GM21619 (cell line): ENCODE results near the gene ARHGAP10.
A peak's percentile ranks its signal among the peaks of the same experiment; 100 is the strongest.

Experiments
- ATAC-seq: cut with Tn5 transposase; IDR thresholded peaks from one replicate; pipeline ENCODE4 v1.9.1; 2021; ENCODE audit not compliant: unreplicated experiment

Gene ARHGAP10

DNA sequence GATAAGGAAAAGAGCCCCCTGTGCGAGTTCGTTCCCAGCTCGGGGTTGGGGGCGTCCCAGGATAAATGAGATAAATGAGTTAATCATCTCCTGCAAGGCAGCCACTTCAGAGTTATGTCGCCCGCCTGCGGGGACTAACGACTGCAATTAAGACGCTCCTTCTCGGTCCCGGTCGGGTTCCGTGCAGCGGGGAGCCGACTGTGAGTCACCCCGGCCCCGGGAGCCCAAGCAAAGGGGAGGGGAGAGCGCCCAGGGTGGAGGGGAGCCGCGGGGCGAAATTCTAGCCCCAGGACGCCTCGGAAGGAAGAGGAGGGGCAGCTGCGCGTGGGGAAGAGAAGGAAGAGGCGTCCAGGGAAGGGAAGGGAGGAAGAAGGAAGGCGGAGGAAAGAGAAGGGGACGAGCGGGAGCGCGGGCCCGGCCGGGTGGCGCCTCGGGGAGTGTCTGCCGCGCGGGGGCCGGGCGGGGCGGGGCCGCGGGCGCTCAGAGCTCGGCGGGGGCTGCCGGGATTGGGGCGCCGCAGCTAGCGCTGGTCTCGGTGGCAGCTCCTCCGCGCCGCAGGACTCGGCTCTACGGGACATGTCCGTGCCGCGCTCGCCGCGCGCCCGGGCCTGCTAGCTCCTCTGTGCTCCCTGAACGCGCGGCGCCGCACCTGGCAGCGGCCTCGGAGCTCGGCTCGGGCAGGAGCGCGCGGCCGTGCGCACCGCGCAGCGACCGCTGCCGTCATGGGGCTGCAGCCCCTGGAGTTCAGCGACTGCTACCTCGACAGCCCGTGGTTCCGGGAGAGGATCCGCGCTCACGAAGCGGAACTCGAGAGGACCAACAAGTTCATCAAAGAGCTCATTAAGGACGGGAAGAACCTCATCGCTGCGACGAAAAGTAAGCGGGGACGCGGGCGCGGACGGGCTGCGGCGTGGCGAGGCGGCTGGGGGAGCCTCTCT is at the start of gene ARHGAP10:
TSS of gene ARHGAP10 (plus strand) at position 509 of the 938 bp plus-strand sequence. CDS start at position 723, 214 bp downstream.
- ATAC-seq: peak; percentile 51

DNA sequence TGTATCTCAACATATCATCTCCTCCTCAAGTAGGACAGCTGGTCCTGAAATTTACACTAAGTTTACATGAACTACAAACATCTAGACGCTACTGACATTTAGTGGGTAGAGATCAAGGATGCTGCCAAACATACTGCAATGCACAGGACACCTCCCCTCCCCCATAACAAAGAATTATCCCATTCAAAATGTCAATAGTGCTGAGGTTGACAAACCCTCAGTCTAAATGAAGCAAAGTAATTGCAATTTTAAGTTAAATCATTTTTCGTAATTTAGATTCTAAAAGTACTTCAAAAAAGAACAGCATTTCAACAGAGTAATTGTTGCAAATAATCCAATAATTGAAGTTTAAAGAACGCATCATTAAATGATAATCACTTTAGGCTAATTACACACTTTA is 49.1 kb upstream of the ARHGAP10 start:
- no peak for ATAC-seq

- no peak for ATAC-seq
Measured at GRCh38 chr4:147683188-147683591, 48.7 kb upstream of the ARHGAP10 start.

DNA sequence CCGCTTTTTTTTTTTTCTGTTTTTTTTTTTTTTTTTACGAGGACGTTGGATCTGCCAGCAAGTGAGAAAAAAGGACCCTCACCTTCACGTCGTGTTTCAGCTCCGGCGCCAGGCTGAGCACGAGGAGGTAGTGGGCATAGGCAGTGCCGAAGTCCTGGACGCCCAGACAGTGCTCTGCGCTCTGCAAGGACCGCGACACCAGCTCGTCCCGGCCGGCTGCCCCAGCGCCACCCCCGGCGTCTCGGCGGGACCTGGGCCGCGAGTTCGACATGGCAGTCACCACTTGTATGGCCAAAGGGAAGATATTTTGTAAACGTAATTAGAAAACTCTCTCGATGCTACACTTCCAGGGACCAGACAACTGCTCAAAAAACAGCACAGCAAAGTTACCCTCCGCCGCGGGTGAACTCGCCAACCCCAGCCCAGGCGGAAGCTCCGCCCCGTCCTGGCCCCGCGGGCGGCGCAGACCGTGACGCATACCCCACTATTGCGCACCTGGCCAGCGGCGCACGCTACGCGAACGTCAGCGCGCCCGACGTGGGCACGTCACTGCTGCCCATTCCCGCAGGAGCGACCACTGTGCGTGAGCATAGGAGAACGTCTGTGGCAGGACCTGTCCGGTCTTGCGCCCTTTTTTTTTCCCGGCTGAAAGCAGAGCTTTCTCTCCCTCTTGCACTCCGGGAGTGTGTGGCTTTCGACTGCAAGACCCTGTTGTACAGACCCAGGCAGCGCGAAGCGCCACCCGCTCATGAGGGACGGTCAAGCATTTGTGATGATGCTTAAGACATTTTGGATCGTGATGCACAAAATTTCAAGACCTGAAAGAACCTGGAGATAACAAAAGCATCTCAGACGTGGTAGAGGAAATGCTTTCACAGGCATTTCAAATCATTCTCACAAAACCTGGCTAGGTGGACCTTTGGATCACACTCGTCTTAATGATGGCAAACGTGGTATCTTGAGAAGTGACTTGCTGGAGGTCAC is 47.9 kb upstream of the ARHGAP10 start, which contains the start of gene PRMT9:
TSS of gene PRMT9 (minus strand) at position 447 of the 984 bp plus-strand sequence. CDS start at position 271, 176 bp downstream.
- ATAC-seq: peak; percentile 99

DNA sequence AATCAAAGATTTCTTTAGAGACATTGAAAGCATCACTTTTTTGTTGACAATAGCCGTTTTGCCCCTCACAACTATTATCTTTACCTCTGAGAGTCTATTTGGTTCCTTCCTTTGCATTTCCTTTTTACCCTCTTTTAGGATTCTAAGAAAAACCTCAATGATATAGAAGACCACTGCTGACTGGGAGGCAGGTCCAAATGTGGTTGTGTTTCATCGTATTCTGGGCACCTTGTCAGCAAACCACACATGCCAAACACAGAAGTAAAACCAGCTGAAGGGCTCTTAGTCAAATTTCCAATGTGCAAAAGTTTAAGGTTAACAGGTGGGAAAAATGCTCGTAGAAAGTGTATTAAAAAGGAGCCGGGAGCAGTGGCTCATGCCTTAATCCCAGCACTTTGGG is 42.8 kb upstream of the ARHGAP10 start:
- ATAC-seq: no peak

GRCh38 chr4:147691820-147692219 is 40.1 kb upstream of the ARHGAP10 start:
- no peak for ATAC-seq

DNA sequence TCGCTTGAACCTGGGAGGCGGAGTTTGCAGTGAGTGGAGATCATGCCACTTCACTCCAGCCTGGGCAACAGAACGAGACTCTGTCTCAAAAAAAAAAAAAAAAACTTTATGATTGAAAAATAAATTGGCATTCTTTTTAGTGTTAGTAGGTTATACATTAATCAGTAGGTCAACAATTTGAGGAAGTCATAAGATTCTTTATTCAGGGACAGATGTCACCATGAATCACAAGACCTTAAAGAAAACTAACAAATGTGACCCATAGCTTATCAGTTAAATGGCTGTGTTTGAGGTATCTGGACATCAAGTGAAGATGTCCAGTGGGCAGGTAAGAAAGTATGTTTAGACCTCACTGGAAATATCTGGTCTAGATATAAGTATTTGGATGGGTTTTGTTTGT is 38.7 kb upstream of the ARHGAP10 start:
- ATAC-seq: no peak

- no peak for ATAC-seq
Measured at GRCh38 chr4:147696866-147697265, 35.0 kb upstream of the ARHGAP10 start.

DNA sequence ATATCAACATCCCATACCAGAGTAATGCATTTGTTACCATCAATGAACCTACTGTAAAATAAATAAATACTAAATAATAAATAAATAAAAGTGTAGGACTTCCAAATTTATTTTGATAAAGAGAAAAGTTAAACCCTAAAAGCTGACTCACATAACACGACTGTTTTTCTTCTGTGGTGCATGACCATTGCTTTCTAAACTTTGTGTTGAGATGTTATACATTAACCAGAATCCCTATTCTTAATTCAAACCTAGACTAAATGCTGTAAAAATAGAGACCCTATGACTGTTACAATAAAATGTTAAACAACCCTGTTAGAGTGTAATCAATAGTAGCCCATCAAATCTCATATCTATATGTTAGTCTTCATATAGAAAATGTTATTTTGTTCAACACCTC is 27.0 kb upstream of the ARHGAP10 start:
- no peak for ATAC-seq

- peak; percentile 54 for ATAC-seq
Measured at GRCh38 chr4:147707892-147708672, 23.8 kb upstream of the ARHGAP10 start.

- no peak for ATAC-seq
Measured at GRCh38 chr4:147709999-147710398, 21.9 kb upstream of the ARHGAP10 start.

- no peak for ATAC-seq
Measured at GRCh38 chr4:147714575-147715401, 17.1 kb upstream of the ARHGAP10 start.

GRCh38 chr4:147717878-147718277 is 14.0 kb upstream of the ARHGAP10 start:
- ATAC-seq: peak; percentile 88

DNA sequence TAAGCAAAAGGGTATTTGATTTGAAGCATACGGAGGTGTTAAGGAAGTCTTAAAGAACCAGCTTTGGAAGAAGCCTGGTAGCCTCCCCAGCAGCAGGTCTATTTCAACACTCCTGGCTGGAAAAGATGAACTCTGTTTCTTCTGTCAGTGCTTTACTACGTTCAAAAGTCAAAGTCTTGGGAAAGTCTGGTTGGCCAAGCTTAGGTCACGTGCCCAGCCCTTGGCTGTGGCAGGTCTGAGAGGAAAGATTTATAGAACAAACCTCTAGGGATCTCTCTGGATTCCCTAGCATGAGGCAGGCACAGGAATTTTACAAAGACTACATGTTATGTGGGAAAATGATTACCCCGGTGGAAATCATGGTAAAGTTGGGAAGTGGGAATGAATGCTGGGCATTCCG is 8.6 kb upstream of the ARHGAP10 start:
- no peak for ATAC-seq

- no peak for ATAC-seq
Measured at GRCh38 chr4:147724468-147725201, 7.3 kb upstream of the ARHGAP10 start.

DNA sequence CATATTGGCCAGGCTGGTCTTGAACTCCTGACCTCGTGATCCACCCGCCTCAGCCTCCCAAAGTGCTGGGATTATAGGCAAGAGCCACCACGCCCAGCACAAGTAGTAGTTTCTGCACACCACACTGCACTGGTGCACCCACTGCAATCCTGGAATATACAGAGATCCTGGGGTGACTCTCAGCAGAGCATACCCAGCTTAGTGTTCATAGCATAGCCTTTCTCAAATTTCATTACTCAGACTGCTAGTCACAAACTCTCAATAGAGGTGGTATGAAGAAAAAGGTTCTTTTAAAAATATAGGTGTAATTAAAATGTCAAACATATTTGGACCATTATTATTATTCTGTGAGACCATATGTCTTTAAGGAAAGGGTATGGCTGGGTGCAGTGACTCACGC is 6.2 kb upstream of the ARHGAP10 start:
- ATAC-seq: no peak

DNA sequence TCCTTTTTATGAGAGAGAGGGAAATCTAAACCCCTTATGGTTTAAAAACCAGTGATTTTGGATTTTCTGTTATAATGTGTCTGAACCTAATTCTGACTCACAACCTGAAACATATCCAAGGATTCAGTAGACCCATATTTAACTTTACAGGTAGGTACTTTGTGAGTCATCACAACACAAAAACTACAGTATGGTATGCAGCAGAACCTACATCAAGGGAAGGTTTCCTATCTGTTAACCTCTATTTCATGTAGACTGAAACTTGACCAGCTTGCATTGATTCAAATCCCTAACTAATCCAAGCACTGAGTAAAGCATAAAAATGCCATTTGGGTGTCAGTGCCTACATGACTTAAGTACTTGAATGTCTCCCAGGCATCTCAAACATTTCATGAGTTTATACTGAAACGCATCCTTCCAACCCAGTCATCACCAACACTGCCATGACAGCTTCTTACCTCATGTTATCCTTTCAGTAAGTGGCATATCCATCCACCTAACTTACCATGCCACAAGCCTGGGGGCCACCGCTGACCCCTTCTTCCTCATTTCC is 4.3 kb upstream of the ARHGAP10 start:
- no peak for ATAC-seq

DNA sequence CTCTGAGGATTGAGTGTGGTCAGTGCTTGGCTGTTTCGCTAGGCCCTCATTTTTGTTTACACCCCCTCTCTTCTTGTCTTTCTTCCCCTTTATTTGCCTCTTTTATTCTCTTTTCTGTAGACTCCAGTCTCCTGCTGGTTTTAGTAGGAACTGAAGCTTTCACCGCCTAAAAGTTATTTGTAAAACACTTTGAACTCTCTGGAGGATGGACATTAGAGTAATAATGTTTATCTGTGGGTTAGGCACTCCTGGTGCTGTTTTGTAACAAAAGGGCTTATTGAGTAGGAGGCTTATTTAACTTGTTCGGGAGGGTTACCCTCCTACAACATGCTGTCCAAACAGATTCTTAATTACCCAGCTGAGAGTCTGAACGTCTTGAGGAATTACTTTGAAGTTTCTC is 1.6 kb upstream of the ARHGAP10 start:
- ATAC-seq: no peak
